ENCODE measurements around the gene SNIP1. TPM values are rescaled to one million over a fixed set of nuclear protein-coding genes. Genes with fewer than 3 reads are reported as not detected.
A peak's percentile ranks its signal among the peaks of the same experiment; 100 is the strongest.

The SNIP1 gene
- total RNA-seq, 1 donor from 2014 or later = 21.4 TPM

- peak overlapping the region; percentile 31 for H3K4me3 Mint-ChIP-seq (ENCODE audit: unreplicated experiment)
- peaks cover 1% of the 10 kb centered on the region for H3K27me3 Mint-ChIP-seq (ENCODE audit: unreplicated experiment)
- peak; percentile 88 for DNase-seq (ENCODE audit: low spot score)
- H3K36me3 Mint-ChIP-seq (ENCODE audit: low read depth, unreplicated experiment) = peaks cover 19% of the 10 kb centered on the region
- H3K9me3 Mint-ChIP-seq (ENCODE audit: unreplicated experiment) = no peaks in the 10 kb centered on the region
- peak overlapping the region; percentile 52 for H3K27ac Mint-ChIP-seq (ENCODE audit: unreplicated experiment)
- TF ChIP-seq CTCF (IDR thresholded peaks at IDR 0.05; ENCODE audit: unreplicated experiment) = peak; percentile 96
- H3K4me1 Mint-ChIP-seq (ENCODE audit: unreplicated experiment) = peaks cover 14% of the 10 kb centered on the region
Observed at GRCh38 chr1:37486680-37487618, 67.1 kb downstream of the SNIP1 start.

- peaks cover 1% of the 10 kb centered on the region for H3K27me3 Mint-ChIP-seq (ENCODE audit: unreplicated experiment)
- peaks cover 27% of the 10 kb centered on the region for H3K36me3 Mint-ChIP-seq (ENCODE audit: low read depth, unreplicated experiment)
- H3K4me1 Mint-ChIP-seq (ENCODE audit: unreplicated experiment) = peaks cover 14% of the 10 kb centered on the region
- H3K27ac Mint-ChIP-seq (ENCODE audit: unreplicated experiment) = no peak overlapping the region
- TF ChIP-seq CTCF (IDR thresholded peaks at IDR 0.05; ENCODE audit: unreplicated experiment) = no peak
- DNase-seq (ENCODE audit: low spot score) = no peak
- H3K9me3 Mint-ChIP-seq (ENCODE audit: unreplicated experiment) = no peaks in the 10 kb centered on the region
- H3K4me3 Mint-ChIP-seq (ENCODE audit: unreplicated experiment) = no peak overlapping the region
Observed at GRCh38 chr1:37485902-37486679, 68.0 kb downstream of the SNIP1 start.

Small RNAs within 50 kb of the gene (microRNA-seq; reads per million reads assigned to microRNA genes)
- gene MIR5581 (ENCODE audit: unreplicated experiment) = 0.90 reads per million, percentile 9 among the genes with 10 or more reads in this experiment

Other genes with a start within 250 kb of the SNIP1 start
- 5.4 TPM for gene ZC3H12A, start 79.7 kb downstream of the SNIP1 start, total RNA-seq (ENCODE audit: unreplicated experiment)
- 50.6 TPM for gene MEAF6, start 39.5 kb downstream of the SNIP1 start, total RNA-seq (ENCODE audit: unreplicated experiment)
- gene DNALI1, start 2.6 kb upstream of the SNIP1 start, total RNA-seq (ENCODE audit: unreplicated experiment) = 13.0 TPM
- 38.9 TPM for gene GNL2, start 41.6 kb upstream of the SNIP1 start, total RNA-seq (ENCODE audit: unreplicated experiment)
- gene RSPO1, start 80.6 kb upstream of the SNIP1 start, total RNA-seq (ENCODE audit: unreplicated experiment) = not detected
- gene CDCA8, start 138.2 kb upstream of the SNIP1 start, total RNA-seq (ENCODE audit: unreplicated experiment) = 7.8 TPM
- gene EPHA10, start 210.8 kb upstream of the SNIP1 start, total RNA-seq (ENCODE audit: unreplicated experiment) = 0.13 TPM
- 0.36 TPM for gene MANEAL, start 239.6 kb upstream of the SNIP1 start, total RNA-seq (ENCODE audit: unreplicated experiment)

All from endothelial cell (in vitro differentiated cells).